Fibroblast of peridontal ligament (primary cell): Measurements from ENCODE around the gene KCNK10.
"Not testable (repeated sequence)": the region's sequence is repeated elsewhere in the genome, so short reads cannot be mapped to it uniquely, and the experiment has no call there.

ENCODE experiments used
- DNase-seq: peaks from one replicate; pipeline ENCODE4 v3.0.0-alpha.2; 2010; ENCODE audit errors: extremely low read depth

The KCNK10 gene

DNA sequence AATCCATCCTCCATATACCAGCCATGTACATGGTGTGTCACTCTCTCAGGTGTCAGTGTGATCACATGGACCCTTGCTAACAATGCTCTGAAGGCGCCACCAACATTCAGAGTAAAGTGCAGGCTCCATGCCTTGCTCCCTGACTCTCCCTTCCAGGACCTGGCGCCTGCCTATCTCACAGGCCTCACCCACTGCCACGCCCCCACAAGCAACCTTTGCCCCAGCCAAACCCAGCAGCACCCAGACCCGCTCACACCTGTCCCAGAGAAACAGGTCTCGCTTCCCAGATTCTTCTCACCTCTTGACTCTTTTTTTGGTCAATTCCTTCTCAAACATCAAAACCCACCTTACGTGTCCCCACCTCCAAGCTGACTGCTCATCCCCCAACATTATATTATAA lies 52.3 kb downstream of the KCNK10 start:
- DNase-seq: no peak

DNA sequence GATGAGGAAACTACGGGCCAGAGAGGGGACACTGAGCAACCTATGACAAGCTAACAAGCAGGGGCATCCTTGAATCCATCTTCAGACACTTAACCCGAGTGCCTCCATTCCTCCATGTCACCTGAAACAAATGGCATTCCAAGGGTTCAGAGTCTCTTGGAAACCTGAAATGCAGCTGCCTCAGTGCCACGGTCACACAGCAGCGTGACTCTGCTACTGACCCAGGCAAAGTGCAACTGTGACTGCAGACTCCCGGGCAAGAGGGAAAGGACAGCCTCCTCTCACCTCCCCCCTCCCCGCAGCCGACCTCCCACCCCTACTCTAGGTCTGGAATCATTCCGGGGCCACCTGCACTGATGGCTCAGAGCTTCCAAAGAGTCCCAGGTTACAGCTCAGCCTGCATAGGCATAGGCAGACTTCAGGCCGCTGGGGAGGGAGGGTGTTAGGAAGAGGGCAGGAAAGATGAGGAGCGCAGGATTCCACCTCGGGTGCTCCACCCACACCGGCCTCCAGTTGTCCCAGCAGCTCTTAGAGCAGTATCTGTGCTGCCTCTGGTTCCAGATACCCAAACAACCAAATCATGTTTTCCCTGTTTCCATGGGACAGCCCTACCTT lies 53.2 kb downstream of the KCNK10 start:
- no peak for DNase-seq

DNA sequence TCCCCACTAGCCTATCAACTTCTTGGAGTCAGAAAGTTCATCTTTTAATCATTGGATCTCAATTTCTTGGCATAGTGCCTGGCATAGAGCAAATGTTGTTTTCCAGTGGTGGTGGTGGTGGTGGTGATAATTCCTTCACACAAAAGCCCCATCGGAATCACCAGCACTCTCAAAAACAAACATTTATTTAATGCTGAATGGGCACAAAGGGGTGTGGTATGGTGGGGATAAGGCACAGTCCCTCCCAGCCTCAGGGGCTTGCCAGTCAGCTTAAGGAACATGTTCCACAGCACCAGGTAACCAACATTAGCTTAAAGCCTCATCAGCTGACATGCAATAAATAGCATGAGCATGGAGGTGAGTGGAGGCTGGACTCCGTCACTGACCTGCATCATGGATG lies 56.6 kb downstream of the KCNK10 start:
- DNase-seq: no peak

DNA sequence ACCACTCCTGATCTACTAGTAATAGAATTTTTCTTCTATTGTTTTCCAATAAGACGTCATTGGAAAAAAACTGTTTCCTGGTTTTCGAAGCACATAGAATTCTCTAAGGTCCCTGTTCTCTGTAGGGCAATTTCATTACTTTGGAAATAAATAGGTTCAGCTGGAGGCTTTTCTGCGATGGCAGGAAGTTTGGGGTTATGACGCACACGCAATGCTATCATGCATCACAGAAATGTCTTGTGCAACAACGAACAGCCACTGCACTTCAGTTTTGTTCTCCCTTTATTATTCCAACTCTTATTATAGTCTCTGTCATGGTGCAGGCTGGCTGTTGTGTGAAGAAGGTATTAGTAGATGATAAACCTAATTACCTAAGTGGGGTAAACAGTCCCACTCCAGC lies 59.0 kb downstream of the KCNK10 start:
- DNase-seq: no peak

DNA sequence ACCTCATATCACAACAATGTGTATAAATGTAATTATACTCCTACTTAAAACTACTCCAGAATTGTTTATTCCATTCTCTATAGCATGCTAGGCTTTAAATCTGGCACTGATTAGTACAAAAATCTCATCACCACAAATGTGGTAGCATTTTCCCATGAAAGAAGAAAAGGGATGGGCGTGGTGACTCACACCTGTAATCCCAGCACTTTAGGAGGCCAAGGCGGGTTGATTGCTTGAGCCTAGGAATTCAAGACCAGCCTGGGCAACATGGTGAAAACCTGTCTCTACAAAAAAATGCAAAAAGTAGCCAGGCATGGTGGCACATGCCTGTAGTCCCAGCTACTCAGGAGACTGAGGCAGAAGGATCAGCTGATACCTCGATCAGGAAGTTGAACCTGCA lies 61.8 kb downstream of the KCNK10 start:
- DNase-seq: not testable (repeated sequence)

DNA sequence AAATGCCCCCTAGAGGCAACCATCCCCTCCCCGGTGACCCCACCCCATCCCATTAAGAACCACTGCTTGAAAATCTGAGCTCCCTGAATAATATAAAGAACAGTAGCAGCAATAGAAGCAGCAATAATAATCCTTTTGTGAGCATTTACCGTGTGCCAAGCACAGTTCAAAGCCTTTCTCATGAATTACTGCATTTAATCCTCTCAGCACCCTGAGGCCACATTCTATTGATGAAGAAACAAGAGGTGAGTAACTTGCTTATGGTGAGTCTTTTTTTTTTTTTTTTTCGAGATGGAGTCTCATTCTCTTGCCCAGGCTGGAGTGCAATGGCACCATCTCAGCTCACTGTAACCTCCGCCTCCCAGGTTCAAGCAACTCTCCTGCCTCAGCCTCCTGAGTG lies 65.0 kb downstream of the KCNK10 start:
- no peak for DNase-seq

DNA sequence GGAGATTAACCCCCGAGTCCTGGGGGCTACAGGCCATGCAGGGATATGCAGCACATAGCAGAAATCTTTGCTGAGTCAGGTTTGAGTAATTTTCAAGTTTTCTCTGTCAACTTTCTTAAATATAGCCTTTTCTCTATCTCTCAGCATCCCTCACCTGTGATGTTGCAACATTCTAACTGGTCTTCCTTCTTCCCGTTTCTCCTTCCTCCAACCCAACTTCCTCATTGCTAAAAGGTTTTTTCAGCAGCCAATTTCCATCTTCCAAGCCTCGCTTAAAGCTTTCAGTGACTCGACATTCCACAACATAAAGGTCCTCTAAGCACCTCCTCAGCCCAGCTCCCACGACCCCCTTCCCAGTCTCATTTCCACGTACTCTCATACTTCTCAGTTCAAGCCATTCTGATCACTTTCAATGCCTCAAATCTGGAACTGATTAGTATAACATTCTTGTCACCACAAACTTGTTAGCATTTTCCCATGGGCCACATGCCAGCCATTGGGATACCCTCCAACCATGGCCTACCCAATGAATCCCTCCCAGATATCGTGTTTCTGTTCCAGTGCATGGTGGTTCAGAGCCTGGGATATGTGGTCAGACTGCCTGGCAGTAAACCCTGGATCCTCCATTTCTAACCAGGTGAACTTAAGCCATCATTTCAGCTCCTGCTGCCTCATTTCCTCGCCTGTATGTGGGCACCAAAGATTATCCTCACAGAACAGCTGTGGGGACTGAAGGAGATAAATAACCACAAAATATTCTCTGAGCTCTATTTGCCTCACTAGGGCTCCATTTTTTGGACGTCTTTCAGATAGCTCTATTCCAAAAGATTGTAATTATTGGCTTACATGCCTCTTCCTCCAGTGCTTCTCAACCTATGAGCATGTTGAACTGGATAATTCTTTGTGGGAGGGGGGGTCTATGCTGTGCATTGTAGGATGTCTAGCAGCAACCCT lies 65.8 kb downstream of the KCNK10 start:
- peak; percentile 4 for DNase-seq

DNA sequence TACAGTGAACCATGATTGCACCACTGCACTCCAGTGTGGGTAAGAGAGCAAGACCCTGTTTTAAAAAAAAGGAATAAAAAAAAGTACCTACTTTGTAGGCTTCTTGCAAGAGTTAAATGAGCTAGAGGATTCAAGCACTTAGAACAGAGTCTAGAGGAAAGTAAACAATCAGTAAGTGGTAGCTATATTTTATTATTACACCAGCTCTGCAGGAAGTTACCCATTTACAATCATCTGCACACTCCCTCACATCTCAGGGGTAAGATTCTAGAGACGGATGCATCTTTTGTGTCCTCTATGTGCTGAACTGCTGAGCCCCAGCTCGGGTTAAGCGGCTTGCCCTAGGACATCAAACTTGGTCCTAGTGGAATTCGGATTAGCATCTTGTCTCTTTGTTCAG lies 67.3 kb downstream of the KCNK10 start:
- no peak for DNase-seq

DNA sequence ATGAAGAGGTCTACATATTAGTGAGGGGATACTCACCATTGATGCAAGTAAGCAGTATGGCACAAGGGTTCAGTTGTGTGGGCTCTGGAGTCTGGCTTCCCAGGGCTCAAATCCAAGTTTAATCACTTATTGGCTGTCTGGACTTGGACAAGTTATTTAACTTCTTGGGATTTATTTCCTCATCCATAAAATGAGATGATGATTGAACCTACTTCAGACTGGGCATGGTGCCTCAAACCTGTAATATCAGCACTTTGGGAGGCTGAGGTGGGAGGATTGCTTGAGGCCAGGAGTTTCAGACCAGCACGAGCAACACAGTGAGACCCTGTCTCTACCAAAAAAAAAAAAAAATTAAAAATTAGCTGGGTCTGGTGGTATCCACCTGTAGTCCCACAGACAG lies 67.9 kb downstream of the KCNK10 start:
- DNase-seq: no peak

DNA sequence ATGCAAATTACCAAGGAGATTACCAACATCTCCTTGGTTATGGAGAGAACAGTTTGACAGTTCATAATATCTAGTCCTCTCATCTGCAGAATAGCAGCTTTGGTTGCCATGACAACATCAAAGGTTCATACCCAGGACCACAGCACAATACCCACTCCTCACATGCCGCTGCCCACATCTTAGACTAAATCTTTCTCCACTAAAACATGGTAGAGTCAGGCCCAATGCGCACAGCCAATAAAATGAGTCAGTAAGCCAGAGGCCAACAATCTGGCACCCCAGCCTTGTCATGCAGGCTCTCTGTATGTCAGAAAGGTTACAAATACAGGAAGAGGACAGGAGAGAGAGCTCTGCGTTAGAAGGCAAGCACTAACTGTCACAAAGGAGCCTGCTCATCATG lies 70.6 kb downstream of the KCNK10 start:
- DNase-seq: no peak

DNA sequence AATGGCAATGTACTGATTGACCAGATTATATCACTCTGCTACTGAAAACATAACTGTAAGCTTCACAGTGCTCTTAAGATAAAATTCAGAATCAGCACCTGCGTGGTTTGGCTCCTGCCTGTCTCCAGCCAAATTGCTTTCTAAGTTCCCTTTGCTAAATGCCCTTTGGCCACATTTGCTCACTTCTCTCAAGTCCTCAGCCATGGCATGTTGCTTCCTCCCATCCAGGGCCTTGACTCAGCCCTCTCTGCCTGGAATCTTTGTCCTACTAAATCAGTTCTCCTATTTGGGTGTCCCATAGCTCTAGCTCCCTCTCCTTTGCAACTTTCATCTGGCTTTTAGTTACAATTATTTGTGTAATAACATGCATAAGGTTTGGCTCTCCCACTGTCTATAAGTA lies 71.4 kb downstream of the KCNK10 start:
- no peak for DNase-seq

DNA sequence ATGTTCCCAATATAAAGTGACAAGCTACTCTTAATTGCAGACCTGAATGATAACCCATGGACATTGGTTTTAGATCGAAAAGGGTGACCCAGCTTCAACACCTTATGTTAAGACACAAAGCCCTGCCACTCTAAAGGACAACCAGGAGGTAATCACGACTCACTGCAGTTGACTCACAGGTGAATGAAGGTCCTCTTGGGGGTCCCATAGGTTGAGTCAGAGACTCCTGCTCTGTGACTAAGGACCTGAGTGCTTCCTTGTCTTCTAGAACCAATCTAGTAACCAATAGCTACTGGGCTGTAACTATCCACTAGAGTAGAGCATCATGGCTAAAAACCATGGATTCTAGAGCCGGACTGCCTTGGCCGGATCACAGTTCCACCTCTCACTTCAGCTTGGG lies 73.8 kb downstream of the KCNK10 start:
- no peak for DNase-seq

DNA sequence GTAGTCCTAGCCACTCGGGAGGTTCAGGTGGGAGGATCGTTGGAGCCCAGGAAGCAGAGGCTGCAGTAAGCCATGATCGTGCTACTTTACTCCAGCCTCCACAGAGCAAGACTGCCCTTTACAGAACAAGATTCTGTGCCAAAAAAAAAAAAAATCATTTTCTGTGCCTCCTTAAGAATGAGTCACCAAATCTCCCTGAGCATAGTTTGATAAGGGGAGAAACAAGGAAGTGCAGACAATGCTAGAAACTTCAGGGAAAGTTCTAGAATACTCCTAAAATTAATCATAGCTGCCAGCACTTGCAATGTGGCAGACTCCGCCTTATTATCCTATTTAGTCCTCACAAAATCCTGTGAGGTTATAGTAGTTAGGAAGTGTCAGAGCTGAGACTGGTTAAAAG lies 74.5 kb downstream of the KCNK10 start:
- DNase-seq: no peak

DNA sequence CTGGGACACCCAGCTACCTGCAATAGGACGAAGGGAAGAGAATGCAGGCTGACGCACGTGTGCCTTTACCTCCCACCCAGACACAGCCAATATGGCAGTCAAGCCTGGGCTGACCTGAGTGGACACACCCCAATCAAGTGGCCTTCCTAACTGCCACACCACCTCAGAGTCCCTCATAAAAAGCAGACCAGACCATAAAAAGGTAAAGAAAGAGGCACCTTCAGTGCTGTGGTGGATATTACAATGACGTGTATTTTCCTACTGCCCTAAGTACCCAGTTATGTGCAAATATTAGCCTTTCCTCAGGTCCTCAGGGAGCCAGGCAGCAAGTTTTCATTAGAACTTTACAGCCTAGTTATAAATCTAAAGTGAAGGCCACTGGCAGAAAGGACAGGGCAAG lies 75.8 kb downstream of the KCNK10 start:
- DNase-seq: no peak

DNA sequence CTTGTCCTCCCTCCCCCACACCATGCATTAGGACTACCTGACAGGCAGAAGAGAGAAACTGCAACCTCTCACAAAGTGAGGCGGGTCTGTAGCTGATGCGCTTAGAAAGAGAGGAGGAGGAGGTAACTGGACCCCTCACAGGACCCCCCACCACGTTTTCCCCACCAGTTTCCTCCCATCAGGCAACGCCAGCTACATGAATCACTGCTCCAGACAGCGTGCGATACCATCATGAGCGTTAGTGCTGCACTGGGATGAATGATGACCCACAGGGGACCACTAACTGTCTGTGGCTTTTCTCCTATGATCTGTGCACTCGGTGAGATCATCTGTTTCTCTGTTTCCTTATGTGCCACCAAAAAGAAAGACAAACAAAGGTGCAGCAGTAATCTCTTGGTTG lies 77.7 kb downstream of the KCNK10 start:
- DNase-seq: no peak

DNA sequence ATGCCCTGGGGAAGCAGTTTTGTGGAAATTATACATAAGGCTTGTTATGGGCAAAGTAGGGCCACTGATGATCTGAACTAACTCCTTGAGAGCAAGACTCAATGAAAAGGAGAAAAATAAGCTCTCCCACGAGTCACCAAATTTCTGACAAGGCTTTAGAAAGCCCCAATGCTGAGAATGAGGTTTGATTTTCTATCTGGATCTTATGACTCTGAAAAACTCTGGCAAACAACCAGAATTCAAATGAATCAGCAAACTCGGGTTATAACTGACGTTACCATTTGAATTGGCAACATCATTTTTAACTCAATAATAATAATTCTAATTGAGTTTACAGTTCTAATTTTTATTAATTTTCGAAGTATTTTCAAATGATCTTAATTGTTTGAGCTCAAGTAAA lies 79.1 kb downstream of the KCNK10 start:
- DNase-seq: no peak

DNA sequence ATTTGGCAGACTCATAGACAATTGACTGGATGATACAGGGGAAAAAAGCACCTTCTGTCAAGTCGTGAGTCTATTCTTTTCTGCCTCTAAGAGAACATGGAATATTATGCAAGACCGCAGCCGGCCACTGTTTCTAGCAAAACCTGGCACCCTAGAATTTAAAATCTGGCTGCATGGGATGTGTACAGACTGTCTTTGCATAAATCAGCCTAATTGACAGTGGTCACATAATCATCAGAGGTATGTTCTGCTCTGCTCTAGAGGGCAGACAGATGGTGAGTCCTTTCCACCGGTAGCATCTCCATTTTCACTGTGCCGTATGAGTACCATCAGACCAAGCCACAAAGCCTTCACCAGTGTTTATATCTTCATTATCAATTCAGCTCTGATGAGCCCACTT lies 80.6 kb downstream of the KCNK10 start:
- no peak for DNase-seq

DNA sequence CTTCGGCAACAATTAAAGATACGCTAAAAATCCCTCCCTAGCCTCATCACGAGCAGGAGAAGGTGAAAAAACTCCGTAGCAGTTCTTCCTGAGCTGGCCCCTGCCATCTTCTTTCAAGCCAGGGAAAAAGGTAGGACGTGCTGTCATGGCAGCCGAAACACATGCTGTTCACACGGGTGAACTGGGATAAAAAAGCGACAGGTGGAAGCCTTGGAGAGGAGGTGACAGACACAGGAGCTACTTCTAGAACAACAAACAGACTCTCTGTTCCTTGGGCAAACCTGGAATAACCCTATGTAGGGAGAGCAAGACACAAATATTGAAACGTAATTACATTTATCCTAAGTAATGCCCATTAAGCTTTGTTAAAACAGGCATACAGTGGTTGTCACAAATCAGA lies 81.3 kb downstream of the KCNK10 start:
- DNase-seq: no peak

DNA sequence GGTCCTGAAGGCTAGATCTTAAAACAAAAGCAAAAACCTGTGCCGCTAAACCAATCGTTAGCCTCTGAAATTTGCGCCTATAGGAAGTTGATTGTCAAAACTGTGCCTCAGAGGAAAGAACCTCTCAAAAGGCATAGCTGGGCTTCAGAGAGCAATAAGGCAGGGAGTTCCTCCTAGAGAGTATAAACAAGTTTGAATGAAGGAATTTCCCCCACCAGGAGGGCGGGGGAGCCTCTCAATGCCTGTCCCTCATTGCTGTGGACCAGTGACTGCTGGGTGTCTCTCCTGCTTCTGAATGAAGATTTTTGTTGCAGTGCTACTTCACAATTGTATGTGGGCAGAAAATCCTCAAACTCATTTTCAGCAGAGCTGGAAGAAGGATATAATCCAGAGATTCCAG lies 88.6 kb downstream of the KCNK10 start:
- DNase-seq: no peak

DNA sequence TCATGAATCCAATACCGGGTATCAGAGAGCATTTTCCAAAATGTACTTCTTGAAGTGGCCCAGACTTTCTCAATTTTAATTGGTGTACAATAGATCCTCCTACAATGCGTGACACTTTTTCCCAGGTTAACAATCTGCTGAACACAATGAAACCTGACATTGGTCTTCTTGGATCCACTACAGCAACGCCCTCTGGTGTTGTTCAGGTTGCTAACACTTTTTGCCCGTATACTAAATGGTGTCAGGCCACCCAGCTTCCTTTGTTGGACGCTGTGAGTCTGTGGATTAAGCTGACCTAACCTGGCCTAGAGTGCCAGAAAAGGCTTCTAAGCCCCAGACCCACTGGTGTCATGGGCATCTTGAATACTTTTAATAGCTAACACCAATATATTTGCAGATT lies 89.2 kb downstream of the KCNK10 start:
- no peak for DNase-seq

DNA sequence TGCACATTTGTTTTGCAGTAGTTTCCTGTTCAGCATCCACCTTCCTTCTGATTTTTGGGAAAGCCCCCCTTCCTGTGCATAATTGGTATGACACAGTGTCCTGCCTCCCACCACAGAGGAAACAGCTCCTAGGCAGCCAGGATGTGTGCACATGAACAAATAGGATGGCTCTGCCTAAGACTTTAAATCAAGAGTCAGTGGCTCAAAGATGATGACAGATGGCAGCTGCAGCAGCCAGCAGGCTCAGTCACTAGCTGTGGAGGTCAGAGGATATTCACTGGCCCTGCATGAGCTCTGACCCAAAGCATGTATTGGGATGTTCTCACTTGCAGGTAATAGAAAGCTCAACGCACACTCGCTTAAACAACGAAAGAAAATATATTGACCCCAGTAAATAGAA lies 90.3 kb downstream of the KCNK10 start:
- no peak for DNase-seq

DNA sequence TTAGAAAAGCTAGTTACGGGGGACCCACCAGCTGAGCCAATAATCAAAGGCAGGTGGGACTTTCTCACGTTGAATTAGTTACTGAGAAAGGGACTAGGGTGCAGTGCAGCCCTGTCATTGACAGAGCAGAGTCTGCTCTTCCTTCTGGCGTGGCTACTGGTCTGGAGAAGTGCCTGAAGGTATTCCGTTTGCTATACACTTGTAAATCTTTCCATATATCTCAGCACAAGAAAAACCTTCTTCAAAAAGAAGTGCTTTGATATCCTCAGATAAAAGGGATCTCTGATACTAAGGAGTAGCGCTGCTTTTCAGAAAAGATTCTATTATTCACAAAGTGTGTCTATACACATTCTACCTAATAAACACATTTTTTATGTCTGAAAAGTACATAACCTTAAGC lies 91.5 kb downstream of the KCNK10 start:
- DNase-seq: no peak

DNA sequence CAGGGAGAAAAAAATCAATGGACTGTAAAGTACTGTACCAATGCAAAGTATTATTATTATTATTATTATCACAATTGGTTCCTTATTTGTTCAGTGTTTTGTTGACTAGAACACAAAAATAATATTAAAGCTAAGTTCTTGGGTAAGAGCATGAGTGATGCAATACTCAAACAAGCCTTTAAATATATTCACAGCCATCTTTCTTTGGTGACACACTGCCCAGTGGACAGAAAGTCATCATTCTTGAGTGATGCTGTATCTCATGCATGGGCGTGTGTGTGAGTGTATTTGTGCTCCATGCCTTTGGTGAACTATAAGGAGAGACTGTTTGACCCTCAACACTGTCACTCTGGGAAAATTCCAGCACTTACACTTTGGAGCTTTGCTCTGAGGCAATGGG lies 93.6 kb downstream of the KCNK10 start:
- no peak for DNase-seq
